NAMALWA (cell line): ENCODE data around the gene KPNA2.
"Not testable (repeated sequence)": the region's sequence is repeated elsewhere in the genome, so short reads cannot be mapped to it uniquely, and the experiment has no call there.

ENCODE experiments used
- DNase-seq: peaks from one replicate; pipeline ENCODE4 v3.0.0-alpha.2; 2015; ENCODE audit warnings: low spot score

The KPNA2 gene

GRCh38 chr17:68061512-68062313 is 26.2 kb downstream of the KPNA2 start:
- no peak for DNase-seq

- DNase-seq = not testable (repeated sequence)
Measured at GRCh38 chr17:68065366-68065765, 29.8 kb downstream of the KPNA2 start.

GRCh38 chr17:68068512-68068911 is 33.0 kb downstream of the KPNA2 start:
- not testable (repeated sequence) for DNase-seq

GRCh38 chr17:68070582-68071444 is 35.3 kb downstream of the KPNA2 start:
- not testable (repeated sequence) for DNase-seq

- no peak for DNase-seq
Measured at GRCh38 chr17:68074279-68074678, 38.7 kb downstream of the KPNA2 start.

GRCh38 chr17:68075953-68076607 is 40.5 kb downstream of the KPNA2 start:
- not testable (repeated sequence) for DNase-seq

GRCh38 chr17:68077498-68077897 is 42.0 kb downstream of the KPNA2 start:
- not testable (repeated sequence) for DNase-seq

- no peak for DNase-seq
Measured at GRCh38 chr17:68080411-68081150, 45.0 kb downstream of the KPNA2 start.

- DNase-seq = not testable (repeated sequence)
Measured at GRCh38 chr17:68081305-68082265, 46.0 kb downstream of the KPNA2 start.

GRCh38 chr17:68085771-68086381 is 50.3 kb downstream of the KPNA2 start:
- DNase-seq = peak; percentile 82

- DNase-seq = peak; percentile 25
Measured at GRCh38 chr17:68086666-68087065, 51.1 kb downstream of the KPNA2 start.

- peak; percentile 62 for DNase-seq
Measured at GRCh38 chr17:68087131-68087623, 51.6 kb downstream of the KPNA2 start.

GRCh38 chr17:68087851-68088250 is 52.3 kb downstream of the KPNA2 start:
- peak; percentile 16 for DNase-seq

GRCh38 chr17:68089881-68090280 is 54.3 kb downstream of the KPNA2 start:
- no peak for DNase-seq

GRCh38 chr17:68094481-68095078 is 59.0 kb downstream of the KPNA2 start:
- no peak for DNase-seq

GRCh38 chr17:68095205-68095811 is 59.8 kb downstream of the KPNA2 start:
- DNase-seq = no peak

GRCh38 chr17:68096111-68096510 is 60.6 kb downstream of the KPNA2 start:
- DNase-seq = no peak
